CD4-positive, alpha-beta T cell (primary cell): Measurements from ENCODE around the gene CDK15. TPM values are rescaled to one million over a fixed set of nuclear protein-coding genes. Genes with fewer than 3 reads are reported as not detected.
A peak's percentile ranks its signal among the peaks of the same experiment; 100 is the strongest.

Experiments
- ATAC-seq: fragments of 200-7000 bp; cut with Tn5 transposase; one replicate; pipeline ENCODE4 v1.10.0; 2022; ENCODE audit warnings: mild to moderate bottlenecking; ENCODE audit not compliant: poor library complexity
- CTCF ChIA-PET: fragments of 350-600 bp; sonication (Branson Sonifier 250); formaldehyde crosslinking; loops from one replicate; lab custom pipeline; 2021; ENCODE audit warnings: antibody characterized with exemption, inconsistent platforms; lab: Charles Lee
- POLR2A ChIA-PET: fragments of 350-600 bp; sonication (Branson Sonifier 250); formaldehyde crosslinking; loops from one replicate; lab custom pipeline; 2021; ENCODE audit warnings: antibody characterized with exemption, inconsistent platforms; lab: Charles Lee
- DNase-seq, 14 experiments: peaks; one replicate each; pipeline ENCODE4 v3.0.0-alpha.2; 2013 to 2020; ENCODE audit warnings: mixed read lengths in 2 of 14
- H3K27ac ChIP-seq, 2 donors: one replicate each; pipeline versions ENCODE4 v1.5.1 to v1.7.0; 2013; ENCODE audit warnings: low read length in 2 of 2, low read depth in 1 of 2, mild to moderate bottlenecking in 1 of 2
- H3K27me3 ChIP-seq, 2 experiments: 1 replicate in 1 of 2; 2 replicates in 1 of 2; pipeline versions ENCODE4 v1.6.1 to v1.7.0; 2013; ENCODE audit warnings: low read length in 2 of 2, control low read depth in 1 of 2, mild to moderate bottlenecking in 1 of 2, moderate library complexity in 1 of 2; ENCODE audit not compliant: insufficient read depth in 2 of 2, control insufficient read depth in 1 of 2
- H3K36me3 ChIP-seq: one replicate; pipeline ENCODE4 v1.6.1; 2013; ENCODE audit warnings: low read length, control low read depth; ENCODE audit not compliant: insufficient read depth
- H3K4me1 ChIP-seq: one replicate; pipeline ENCODE4 v1.6.1; 2013; ENCODE audit warnings: low read length, control low read depth; ENCODE audit not compliant: insufficient read depth
- H3K4me3 ChIP-seq: one replicate; pipeline ENCODE4 v1.5.1; 2013; ENCODE audit warnings: mild to moderate bottlenecking, low read length, moderate library complexity
- H3K9me3 ChIP-seq, 2 experiments: 1 replicate in 1 of 2; 2 replicates in 1 of 2; pipeline versions ENCODE4 v1.6.1 to v1.7.0; 2013; ENCODE audit warnings: low read length in 2 of 2, mild to moderate bottlenecking in 2 of 2, control low read depth in 1 of 2, moderate library complexity in 1 of 2; ENCODE audit not compliant: control insufficient read depth in 1 of 2, insufficient read depth in 1 of 2
- H3K27ac Mint-ChIP-seq: one replicate; pipeline ENCODE4 v1.8.0; 2020; ENCODE audit warnings: mixed read lengths
- H3K27me3 Mint-ChIP-seq: one replicate; pipeline ENCODE4 v1.8.0; 2021; ENCODE audit warnings: mixed read lengths
- H3K36me3 Mint-ChIP-seq: one replicate; pipeline ENCODE4 v1.8.0; 2021; ENCODE audit warnings: low read depth, mixed read lengths
- H3K4me1 Mint-ChIP-seq: one replicate; pipeline ENCODE4 v1.8.0; 2021; ENCODE audit warnings: low read depth, mixed read lengths
- H3K4me3 Mint-ChIP-seq: one replicate; pipeline ENCODE4 v1.8.0; 2020; ENCODE audit warnings: mild to moderate bottlenecking, mixed read lengths
- H3K9me3 Mint-ChIP-seq: one replicate; pipeline ENCODE4 v1.8.0; 2020; ENCODE audit warnings: mixed read lengths
- intact Hi-C, 2 experiments: fragments of 100-400 bp; cut with DNase I in 1 of 2; cut with micrococcal nuclease in 1 of 2; formaldehyde crosslinking; loops; one replicate each; pipeline versions ENCODE4 v1.15.1 to v1.9.0; 2023 to 2025; cut with DNase I, micrococcal nuclease
- total RNA-seq, 174 experiments: library from RNA in 2 of 174; stranded (reverse) in 2 of 174; gene quantifications; one replicate each; pipeline ENCODE4 v1.2.3 and lab custom pipeline; 2021 to 2026
- TF ChIP-seq, protein P1 (sequence below): fragments of 200-600 bp; IDR thresholded peaks from one replicate; pipeline ENCODE4 v1.8.0; 2022; ENCODE audit warnings: antibody characterized with exemption, mild to moderate bottlenecking

The CDK15 gene
- total RNA-seq, 2 experiments from 2014 or later: not detected

DNA sequence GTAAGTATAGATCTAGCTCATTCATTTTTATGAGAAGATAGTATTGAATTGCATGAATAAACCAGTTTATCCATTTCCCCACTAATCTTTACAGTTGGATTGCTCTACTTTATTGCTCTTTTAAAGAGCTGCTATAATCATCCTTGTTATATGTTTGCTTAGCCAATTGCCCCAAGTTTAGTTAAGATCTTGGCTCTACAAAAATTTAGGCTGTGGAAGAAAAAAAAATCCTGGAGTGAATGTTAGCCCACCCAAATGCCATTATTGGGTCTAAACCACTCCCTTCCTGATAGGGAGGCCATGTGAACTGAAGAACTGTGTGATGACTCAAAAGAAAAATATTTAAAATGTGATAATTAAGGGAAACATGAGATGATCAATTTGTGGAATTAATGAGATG lies 28.5 kb upstream of the CDK15 start:
- POLR2A ChIA-PET: no interaction called here

DNA sequence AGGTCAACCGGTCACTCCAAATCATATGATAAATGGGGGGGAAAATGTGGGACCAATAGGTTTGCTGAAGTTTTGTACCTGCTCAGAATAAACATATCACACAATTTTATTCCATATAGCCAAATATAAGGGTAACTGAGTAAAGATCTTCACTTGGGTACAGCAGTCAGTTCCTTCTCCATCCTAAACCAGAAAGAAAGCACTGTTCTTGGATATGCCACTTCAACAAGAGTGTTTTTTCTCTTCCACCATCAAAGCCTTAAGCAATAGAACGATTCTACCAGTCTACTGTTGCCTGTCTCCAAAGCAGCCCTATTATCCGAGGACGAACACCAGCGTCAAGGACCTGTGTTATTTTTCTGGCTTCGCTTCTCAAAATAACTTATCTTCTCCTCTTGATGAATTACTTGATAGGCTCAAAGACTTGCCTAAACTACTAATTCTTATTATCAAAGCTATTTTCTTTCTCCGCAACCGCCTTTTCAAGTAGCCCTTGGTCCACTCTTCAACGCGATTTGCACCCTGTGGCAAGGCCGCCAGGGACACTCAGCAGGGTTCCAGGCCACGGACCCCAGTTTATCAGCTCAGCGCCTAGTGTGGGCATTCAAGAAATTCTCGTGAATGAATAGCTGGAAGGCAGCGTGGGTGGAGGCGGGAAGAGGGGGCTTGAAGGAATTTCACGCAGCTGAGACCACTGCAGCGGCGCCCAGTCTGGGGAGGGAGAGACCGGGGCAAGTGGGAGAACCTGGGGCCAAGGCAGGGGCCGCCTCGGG lies 26.2 kb upstream of the CDK15 start:
- no peaks in the 10 kb centered on the region for H3K9me3 Mint-ChIP-seq
- H3K36me3 Mint-ChIP-seq: peaks cover 12% of the 10 kb centered on the region
- no peaks in the 10 kb centered on the region for H3K27me3 Mint-ChIP-seq
- intact Hi-C loops: loop anchor here (2.0 to 10.0 kb wide), 13 partner anchors 137 to 1937 kb away; partner anchors contain the start of genes TMEM237 (in 2 of the 2), BMPR2 (in 1 of the 2), FAM117B (in 1 of the 2) and FZD7 (in 1 of the 2)
- TF ChIP-seq, protein P1, sequence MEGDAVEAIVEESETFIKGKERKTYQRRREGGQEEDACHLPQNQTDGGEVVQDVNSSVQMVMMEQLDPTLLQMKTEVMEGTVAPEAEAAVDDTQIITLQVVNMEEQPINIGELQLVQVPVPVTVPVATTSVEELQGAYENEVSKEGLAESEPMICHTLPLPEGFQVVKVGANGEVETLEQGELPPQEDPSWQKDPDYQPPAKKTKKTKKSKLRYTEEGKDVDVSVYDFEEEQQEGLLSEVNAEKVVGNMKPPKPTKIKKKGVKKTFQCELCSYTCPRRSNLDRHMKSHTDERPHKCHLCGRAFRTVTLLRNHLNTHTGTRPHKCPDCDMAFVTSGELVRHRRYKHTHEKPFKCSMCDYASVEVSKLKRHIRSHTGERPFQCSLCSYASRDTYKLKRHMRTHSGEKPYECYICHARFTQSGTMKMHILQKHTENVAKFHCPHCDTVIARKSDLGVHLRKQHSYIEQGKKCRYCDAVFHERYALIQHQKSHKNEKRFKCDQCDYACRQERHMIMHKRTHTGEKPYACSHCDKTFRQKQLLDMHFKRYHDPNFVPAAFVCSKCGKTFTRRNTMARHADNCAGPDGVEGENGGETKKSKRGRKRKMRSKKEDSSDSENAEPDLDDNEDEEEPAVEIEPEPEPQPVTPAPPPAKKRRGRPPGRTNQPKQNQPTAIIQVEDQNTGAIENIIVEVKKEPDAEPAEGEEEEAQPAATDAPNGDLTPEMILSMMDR: no peak
- peaks cover 20% of the 10 kb centered on the region for H3K4me1 Mint-ChIP-seq
- H3K4me1 ChIP-seq: peaks cover 15% of the 10 kb centered on the region
- no peak for ATAC-seq
- peak overlapping the region; percentile 90 for H3K4me3 Mint-ChIP-seq
- H3K27me3 ChIP-seq: no peaks in the 10 kb centered on the region
- ChIA-PET CTCF (interaction anchor here (0.9 kb wide), 1 partner anchor 16 kb away, joined by 3 read pairs; no protein-coding TSS in a partner anchor), POLR2A (interaction anchor here (0.7 to 2.3 kb wide), 12 partner anchors 16 to 916 kb away, joined by 3 to 26 read pairs (median 4); partner anchors contain the start of genes CLK1, NIF3L1, PPIL3 and STRADB)
- no peaks in the 10 kb centered on the region for H3K9me3 ChIP-seq
- peak overlapping the region; percentile 66 for H3K4me3 ChIP-seq
- peak overlapping the region; percentile 93 for H3K27ac Mint-ChIP-seq
- DNase-seq: peak in 3 of 14 experiments; percentile 2 to 15 (median 8)
- no peaks in the 10 kb centered on the region for H3K36me3 ChIP-seq
- peak overlapping the region; percentile 77 to 88 for H3K27ac ChIP-seq

More for the DNA sequence above, 28.5 kb upstream of the CDK15 start:
- ATAC-seq: no peak
- DNase-seq: no peak
- Histone ChIP-seq H3K4me3 (no peak overlapping the region), H3K27ac (no peak overlapping the region), H3K27me3 (no peaks in the 10 kb centered on the region), H3K36me3 (no peaks in the 10 kb centered on the region), H3K4me1 (peaks cover 15% of the 10 kb centered on the region), H3K9me3 (no peaks in the 10 kb centered on the region)
- Mint-ChIP-seq H3K36me3 (peaks cover 12% of the 10 kb centered on the region), H3K4me3 (peak overlapping the region; percentile 27), H3K27ac (no peak overlapping the region), H3K27me3 (no peaks in the 10 kb centered on the region), H3K4me1 (peaks cover 20% of the 10 kb centered on the region), H3K9me3 (no peaks in the 10 kb centered on the region)
- TF ChIP-seq, protein P1: no peak
- CTCF ChIA-PET: no interaction called here
- intact Hi-C loops: loop anchor here in 1 of 2 experiments (10.0 kb wide), 1 partner anchor 1823 kb away; the partner anchor contains the start of genes MAIP1 and TYW5

DNA sequence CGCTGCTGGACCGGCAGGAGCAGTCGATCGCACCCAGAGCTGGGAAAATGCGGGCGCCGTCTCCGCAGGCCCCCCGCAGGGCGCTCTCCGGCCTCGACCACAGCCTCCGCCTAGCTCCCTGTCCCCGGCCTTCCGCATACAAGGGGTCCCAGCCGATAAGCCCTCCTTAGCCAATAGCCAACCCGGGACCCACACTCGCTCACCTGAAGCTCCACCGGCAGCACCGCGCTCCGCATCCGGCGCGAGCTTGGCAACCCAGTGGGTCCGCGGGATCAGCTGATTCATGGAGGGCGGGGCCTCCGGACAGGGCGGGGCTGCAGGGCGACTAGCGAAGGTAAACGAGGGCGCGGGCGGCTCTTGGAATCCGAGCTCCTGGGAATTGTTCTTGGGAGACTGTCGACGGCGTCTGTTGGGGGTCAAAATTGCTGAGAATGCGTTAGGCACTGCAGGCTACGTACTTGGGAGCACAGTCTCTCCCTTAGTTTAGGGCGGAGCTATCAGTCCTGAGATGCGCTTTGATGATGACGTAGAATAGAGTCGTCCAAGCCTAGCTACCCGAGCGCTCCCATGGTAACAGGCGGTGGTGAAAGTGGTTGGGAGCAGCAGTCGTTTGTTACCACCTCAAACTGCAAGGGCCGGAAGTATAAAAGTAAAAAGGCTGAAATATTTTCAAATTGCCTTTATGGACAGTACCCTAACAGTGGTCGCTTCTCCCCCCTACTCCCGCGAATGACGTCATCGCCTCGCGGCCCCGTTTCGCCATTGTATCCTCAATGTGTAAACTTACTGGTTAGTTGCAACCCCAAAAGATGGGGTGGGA lies 25.5 kb upstream of the CDK15 start, which contains the start of gene ALS2:
Gene ALS2 (minus strand): TSS at position 260 of the 820 bp plus-strand sequence. CDS start 12,048 bp downstream, outside the sequence.
- intact Hi-C loops: loop anchor here (2.0 to 10.0 kb wide), 12 partner anchors 138 to 1936 kb away; partner anchors contain the start of genes TMEM237 (in 2 of the 2), BMPR2 (in 1 of the 2), FAM117B (in 1 of the 2) and FZD7 (in 1 of the 2)
- no peaks in the 10 kb centered on the region for H3K27me3 Mint-ChIP-seq
- Histone ChIP-seq H3K4me3 (peak within 1 kb of the TSS; percentile 66), H3K4me1 (peaks cover 15% of the 10 kb centered on the region), H3K27me3 (no peaks in the 10 kb centered on the region), H3K9me3 (no peaks in the 10 kb centered on the region), H3K27ac (peak within 1 kb of the TSS; percentile 77 to 88), H3K36me3 (no peaks in the 10 kb centered on the region)
- TF ChIP-seq, protein P1: no peak
- H3K27ac Mint-ChIP-seq: peak within 1 kb of the TSS; percentile 93
- peaks cover 20% of the 10 kb centered on the region for H3K4me1 Mint-ChIP-seq
- peak within 1 kb of the TSS; percentile 98 for H3K4me3 Mint-ChIP-seq
- H3K36me3 Mint-ChIP-seq: peaks cover 12% of the 10 kb centered on the region
- ATAC-seq (peak; percentile 90), DNase-seq (peak; percentile 86 to 96 (median 92))
- ChIA-PET CTCF (interaction anchor here (0.6 to 1.1 kb wide), 3 partner anchors 12 to 1134 kb away, joined by 3 to 4 read pairs (median 3); no protein-coding TSS in a partner anchor), POLR2A (interaction anchor here (0.7 to 2.3 kb wide), 13 partner anchors 12 to 917 kb away, joined by 3 to 26 read pairs (median 4); partner anchors contain the start of genes CLK1, NIF3L1, PPIL3 and STRADB)
- H3K9me3 Mint-ChIP-seq: no peaks in the 10 kb centered on the region
